Erythroblast (primary cell): ENCODE results near the gene DDN.

Experiments used
- DNase-seq, 2 experiments: peaks; one replicate each; lab custom pipeline; 2025; lab: John Stamatoyannopoulos, UW
- GATA1 ChIP-seq: IDR thresholded peaks from 2 replicates; pipeline ENCODE4 v1.6.1; 2011; ENCODE audit warnings: low read depth, mild to moderate bottlenecking, control low read depth, low read length, moderate library complexity
- POLR2A ChIP-seq: IDR thresholded peaks from 2 replicates; pipeline ENCODE4 v1.6.1; 2011; ENCODE audit warnings: mild to moderate bottlenecking, low read length

DDN gene

DNA sequence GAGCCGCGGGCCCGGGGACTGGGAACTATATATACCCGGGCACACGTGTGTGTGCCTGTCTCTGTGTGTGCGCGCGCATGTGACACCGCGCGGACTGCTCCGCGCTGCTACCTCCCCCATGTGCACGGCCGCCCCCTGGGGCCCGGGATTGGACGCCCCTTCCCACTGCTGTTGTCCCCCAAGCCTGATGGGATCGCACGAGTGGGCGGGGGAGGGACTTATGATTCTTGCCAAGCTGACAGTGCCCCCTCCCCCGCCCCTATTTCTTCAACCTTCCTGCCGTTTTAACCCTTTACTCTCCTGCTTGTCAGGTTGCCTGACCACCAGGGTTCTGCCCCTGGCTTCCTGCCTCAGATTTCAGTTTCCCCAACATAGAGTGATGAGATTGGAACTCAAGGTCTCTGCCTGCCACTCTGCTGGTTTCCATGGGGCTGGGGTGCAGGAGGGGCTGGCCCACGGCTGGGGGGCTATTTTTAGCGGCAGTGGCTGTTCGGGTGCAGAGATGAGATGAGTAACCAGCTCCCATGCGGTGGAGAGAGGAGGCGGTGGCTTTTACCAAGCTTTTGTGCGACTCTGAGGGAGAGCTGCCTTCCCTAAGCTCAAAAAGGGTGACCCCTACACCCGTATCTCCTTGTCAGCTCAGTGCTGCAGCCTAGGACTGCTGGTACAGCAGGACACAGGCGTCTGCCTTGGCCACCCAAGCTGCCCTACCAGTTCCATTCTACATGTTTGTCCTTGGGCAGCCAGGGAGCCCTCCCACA lies at the start of gene DDN:
TSS of gene DDN (minus strand) at position 5 of the 761 bp plus-strand sequence. CDS start 88 bp downstream, outside the sequence.
- DNase-seq = peak; percentile 62 to 76
- TF ChIP-seq POLR2A (peak; percentile 9), GATA1 (no peak)

DNA sequence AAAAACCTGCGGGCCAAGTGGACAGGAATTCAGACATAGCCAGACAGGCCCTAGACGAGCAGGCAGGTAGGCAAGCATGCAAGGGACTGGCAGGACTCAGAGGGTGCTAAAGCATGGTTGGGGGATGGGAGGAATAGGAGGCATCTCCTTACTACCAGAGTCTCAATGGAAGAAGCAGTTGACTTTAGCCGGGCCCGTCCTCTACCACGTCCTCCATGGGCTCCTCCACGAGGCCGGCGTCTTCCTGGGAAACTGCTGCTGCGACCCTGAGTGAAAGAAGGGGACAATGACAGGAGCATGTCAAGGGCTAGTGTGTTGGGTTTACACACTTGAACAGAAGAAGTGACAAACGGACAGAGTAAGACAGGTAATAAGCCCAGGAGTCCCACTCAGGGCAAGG lies 49.8 kb upstream of the DDN start:
- no peak for DNase-seq
- TF ChIP-seq POLR2A = no peak
- no peak for TF ChIP-seq GATA1

DNA sequence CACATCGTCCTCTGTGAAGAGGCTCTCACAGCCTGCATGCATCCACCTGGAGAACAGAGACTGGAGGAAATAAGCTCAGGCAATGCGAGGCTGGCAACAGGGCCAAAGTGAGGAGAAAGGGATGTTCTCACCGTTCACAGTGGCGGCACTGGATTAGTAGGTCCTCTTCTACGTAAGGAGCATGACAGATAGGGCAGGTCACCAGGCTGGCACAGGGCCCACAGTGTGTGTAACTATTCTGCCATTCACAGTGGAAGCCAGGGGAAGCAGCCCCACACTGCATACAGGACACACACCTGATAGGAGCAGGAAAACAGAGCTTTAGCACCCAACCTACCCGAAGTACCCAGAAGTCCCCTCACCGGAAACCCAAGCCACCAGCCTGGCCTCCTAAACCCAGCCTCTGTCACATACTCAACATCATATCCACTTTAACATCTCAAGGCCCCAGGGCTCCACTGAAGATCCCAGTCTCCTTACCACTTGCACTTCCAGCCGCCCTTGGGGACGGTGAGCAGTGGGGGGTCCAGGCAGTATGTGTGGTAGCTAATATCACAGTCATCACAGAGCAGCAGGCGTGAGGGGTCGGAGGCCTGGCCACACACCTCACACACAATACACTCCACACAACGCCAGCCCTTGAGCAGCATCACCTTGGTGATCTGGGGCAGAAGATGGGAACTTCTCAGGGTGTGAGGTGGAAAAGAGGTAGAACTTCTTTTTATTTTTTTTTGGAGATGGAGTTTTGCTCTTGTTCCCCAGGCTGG lies 47.1 kb upstream of the DDN start:
- no peak for TF ChIP-seq GATA1
- TF ChIP-seq POLR2A = no peak
- no peak for DNase-seq

DNA sequence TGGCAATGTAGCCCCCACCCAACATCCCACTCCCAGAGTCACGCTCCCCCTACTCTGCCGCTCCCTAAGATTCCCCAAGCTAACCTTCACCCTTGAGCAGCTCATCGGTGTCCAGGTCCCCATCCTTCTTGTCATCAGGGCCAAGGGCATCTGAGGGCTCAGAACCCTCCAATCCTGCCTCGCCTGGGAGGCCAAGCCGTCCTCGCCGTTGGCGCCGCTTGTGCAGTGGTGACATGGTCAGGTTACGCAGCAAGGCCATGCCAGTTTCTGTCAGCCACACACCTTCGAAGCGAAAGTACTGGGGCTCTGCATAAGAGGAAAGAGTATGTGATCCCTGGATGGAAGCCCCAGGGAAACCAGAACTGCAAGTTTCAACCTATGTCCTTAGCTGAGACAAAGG lies 45.5 kb upstream of the DDN start:
- TF ChIP-seq POLR2A (no peak), GATA1 (no peak)
- DNase-seq = no peak

DNA sequence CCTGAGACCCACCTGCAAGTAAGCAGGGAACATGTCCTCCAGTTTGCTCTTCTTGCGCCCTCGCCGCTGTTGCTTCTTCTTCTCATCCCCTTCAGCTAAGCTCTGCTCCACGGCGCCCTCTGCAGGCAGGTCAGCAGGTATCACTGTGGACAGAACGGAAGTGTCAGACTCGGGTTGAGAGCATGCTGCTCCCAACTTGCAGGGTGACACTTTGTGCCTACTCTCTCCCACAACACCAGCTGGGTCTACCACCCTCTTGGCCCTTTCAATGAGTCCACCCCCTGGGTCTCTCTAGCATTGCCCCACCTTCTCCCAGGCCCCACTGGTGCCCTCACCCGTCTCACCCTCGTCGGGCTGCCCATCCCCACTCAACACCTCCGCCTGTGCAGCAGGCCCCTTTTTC lies 44.7 kb upstream of the DDN start:
- TF ChIP-seq GATA1 (no peak), POLR2A (no peak)
- DNase-seq = peak; percentile 79 to 86

DNA sequence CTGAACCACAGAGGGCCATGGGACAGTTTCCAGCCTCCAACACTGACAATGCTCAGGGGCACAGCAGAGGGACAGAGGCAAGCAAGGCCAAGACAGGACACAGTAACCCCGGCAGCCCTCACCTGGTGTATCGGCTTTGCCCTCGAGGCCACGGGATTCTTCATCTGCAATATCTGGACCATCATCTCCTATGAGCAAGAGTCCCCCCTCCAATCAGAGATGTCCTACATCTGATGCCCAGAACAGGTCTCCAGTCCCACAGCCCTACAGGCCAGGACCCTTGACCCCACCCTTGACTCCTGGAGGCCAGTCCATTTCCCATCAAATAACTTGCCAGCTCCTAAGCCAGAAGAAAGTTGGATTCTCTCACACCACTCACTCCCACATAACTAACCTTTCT lies 44.1 kb upstream of the DDN start:
- DNase-seq = no peak
- no peak for TF ChIP-seq POLR2A
- TF ChIP-seq GATA1 = no peak

DNA sequence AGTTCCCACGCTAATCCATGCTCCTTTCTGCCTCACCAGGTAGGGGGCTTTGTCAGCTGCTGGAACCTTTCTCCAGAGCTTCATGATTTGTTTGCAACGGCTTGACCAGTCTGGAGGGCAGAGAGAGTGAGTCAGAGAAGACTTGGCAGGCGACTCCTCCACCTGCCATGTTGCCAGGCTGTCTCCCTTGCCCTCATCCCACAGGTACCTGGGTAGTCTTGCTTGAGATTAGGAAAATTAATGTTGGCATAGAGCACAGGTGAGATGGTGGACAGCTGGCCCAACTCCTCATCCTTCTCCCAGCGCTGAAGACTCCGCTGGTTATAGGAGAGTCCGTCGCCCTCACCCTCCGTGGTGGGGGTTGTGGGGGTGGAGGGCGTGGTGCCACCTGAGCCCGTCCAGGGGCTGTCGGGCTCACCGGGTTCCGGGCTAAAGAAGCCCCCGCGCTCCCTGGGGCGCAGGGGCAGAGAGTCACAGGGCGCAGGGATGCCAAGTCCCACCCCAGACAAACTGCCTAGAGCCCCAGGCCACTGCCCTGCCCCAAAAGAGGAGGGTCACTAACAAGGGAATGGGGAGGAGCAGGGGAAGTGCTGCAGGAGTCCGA lies 42.8 kb upstream of the DDN start:
- DNase-seq = no peak
- TF ChIP-seq POLR2A = no peak
- no peak for TF ChIP-seq GATA1

DNA sequence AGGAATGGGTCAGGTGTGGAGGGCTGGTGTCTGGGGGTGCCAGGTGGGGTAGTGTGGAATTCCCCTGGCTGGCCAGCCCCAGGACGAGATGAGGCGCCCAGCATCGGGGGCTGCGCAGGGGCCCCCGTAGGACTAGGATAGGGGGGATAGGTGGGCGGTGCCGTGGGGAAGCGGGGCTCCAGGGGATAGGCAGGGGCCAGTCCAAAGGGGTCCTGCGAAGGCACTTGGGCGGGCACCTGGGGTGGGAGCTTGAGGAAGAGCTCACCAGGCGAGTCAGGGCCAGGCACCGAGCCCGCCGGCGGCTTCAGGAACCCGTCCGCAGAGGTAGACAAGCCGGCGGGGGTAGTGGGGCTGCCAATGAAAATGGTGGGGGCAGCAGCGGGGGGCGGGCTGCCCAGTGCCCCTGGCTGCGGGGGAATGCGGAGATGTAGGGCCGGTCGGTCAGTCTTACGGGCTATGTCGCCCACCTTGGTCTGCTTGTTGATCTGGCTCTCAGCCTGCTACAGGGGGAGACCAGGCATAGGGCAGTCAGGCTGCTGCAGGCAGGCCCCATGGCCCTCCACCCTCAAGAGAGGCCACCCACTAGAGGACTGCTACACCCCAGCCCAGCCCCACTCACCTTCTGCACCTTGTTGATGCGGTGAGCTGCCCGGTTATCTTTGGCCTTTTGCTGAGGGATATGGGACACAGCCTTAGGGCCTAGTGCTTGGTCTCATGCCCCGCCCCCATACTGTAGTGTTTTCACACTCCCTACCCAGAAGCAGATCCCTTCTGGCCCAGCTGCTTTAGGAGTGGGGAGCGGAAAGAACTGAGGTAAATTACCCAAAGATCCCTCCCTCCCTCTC lies 42.1 kb upstream of the DDN start:
- no peak for DNase-seq
- no peak for TF ChIP-seq GATA1
- TF ChIP-seq POLR2A = no peak

DNA sequence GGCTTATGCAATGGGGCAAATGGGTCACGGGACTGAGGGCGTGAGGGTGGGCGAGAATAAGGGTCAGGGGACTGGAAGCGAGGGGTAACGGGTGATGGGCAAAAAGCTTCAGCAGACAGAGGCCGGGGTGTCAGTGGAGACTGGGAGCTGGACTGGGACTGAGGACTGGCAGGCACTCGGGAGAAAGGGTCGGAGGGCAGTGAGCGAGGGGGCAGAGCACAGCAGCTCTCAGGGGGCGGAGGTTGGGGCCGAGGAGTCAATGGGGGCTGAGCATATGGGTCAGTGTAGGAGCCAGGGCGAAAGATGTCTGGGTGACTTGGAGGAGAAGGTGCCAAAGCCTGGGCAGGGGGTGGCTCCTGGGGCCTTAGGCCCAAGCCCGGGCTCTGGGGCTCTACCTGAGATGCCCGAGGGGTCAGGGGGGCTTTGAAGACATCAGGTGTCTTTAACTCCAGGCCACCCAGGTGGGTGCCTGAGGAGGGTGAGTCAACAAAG lies 41.2 kb upstream of the DDN start:
- TF ChIP-seq POLR2A = no peak
- no peak for TF ChIP-seq GATA1
- no peak for DNase-seq

DNA sequence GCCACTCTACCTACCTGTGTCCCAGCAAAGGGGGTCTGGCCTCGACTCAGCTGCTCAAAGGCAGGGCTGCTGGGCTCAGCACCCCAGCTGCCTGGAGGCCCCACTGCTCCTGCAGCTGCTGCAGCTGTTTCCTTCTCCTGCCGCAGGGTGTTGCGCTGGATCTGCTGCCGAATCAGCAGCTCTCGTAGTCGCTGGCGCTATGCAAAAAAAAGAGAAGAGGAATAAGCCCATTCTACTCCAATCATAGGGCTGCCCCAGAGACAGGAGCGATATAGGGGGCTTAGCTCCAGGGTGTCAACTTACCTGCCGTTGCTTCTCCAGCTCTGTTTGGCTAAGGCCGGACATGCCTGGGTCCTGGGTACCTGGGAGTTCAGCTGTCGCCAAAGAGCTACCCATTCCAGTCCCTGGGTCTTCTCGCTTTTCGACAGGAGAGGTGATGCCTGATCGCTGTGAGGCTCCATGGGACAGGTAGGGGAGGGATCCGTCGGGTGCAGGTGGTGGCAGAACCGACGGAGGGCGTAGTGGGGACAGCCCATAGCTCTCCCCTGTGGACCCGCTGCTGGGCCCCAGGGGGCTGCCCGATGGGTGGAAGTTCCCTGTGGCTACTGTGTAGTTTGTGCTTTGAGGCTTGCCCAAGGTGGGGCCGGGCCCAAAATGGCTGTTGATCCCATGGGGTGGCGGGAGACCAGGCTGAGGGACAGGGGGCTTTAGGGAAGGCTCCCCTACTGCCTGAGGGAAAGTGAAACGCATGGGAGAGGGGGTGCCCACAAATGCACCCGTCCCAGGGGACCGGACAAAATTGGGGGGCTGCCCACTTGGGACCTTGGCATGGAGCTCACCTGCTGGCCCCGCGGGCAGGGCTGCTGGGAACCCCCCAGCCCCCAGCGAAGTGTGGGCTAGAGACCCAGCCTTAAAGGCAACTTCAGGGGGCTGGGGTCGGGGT lies 40.5 kb upstream of the DDN start:
- no peak for TF ChIP-seq GATA1
- TF ChIP-seq POLR2A = no peak
- DNase-seq = no peak

DNA sequence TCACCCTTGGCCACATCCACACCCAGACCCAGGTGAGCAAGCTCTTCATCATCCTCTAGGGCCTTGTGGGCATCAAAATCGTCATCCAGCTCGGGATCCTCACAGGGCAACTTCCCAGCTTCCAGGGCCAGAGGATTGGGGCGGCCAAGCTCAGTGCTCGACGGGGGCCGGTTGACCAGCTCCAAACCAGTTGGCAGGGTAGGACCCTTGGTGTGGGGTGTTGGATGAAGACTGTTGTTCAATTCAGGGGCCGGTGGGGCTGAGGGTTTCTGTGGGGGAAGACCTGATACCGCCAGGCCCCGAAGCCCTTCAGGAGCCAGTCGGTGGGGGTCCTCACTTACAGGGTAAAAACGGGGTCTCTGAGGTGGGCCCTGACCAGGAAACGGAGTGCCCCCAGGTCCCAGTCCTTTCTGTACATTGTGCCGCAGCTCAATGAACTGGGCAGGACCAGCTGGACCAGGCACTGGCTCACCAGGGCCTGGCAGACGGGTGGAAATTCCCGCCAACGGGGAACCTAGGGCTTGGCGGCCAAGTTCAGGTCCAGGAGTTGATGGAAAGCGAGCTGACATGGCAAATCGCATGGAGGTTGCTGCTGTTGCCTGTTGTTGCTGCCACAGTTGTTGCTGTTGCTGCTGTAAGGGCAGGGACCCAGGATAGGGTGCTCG lies 39.2 kb upstream of the DDN start:
- no peak for TF ChIP-seq POLR2A

DNA sequence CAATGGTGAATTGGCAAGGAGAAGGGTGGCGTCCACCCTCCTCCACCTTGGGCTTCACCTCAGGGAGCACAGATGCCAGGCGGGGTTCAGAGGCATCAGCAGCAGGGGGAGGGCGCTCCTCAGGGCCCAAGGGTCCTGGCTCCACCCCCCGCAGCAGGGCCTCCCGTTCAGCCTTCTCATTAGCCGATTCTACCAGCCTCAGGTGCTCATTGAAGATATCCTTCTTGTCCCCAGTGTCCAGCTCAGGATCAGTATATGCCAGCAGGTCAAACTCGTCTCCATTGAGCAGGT lies 38.7 kb upstream of the DDN start:
- no peak for DNase-seq

More for the DNA sequence above, 39.2 kb upstream of the DDN start:
- no peak for DNase-seq

More for the DNA sequence above, 38.7 kb upstream of the DDN start:
- TF ChIP-seq GATA1 = no peak
- TF ChIP-seq POLR2A = no peak
